Measurements from ENCODE around the gene LCOR. TPM values are rescaled to one million over a fixed set of nuclear protein-coding genes. Genes with fewer than 3 reads are reported as not detected.

LCOR gene
- total RNA-seq, 1 experiment from 2014 or later, result 42.1 TPM

DNA sequence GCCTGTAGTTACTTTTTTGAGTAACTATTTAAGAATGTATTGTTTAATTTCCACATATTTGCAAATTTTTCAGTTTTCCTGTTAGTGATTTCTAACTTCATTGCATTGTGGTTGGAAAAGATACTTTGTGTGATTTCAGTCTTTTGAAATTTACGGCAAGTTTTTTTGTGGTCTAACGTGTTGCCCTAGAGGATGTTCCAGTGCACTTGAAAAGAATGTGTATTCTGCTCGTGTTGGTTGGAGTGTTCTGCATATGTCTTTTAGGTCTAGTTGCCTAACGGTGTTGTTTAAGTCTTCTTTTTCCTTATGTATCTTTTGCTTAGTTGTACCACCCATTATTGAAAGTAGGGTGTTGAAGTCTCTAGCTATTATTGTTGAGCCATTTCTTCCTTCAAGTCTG lies 59.7 kb downstream of the LCOR start:
- H3K27ac Mint-ChIP-seq, result no peak overlapping the region
- peaks cover 11 to 39% (median 26%) of the 10 kb centered on the region in 3 experiments for H3K36me3 Mint-ChIP-seq (ENCODE audit: insufficient read depth in 1 of 3, low read depth in 3 of 3)
- no peaks in the 10 kb centered on the region for H3K9me3 ChIP-seq (ENCODE audit: control insufficient read depth, low read depth, low read length)
- H2BK15ac ChIP-seq (ENCODE audit: low read depth, low read length), result no peak overlapping the region
- no peak overlapping the region for H4K5ac ChIP-seq (ENCODE audit: insufficient read length, low read depth, low read length)
- TF ChIP-seq CTCF (conservative IDR thresholded peaks at IDR 0.05), result no peak
- H2AK5ac ChIP-seq (ENCODE audit: insufficient read length, low read length), result no peak overlapping the region
- no peak overlapping the region for H2BK120ac ChIP-seq (ENCODE audit: low read depth, low read length, poor library complexity, severe bottlenecking)
- no peak overlapping the region for H4K8ac ChIP-seq (replicated peaks; ENCODE audit: insufficient read length, low read depth, low read length)
- no peak overlapping the region for H2AFZ ChIP-seq (ENCODE audit: low read length)
- H3K4me2 ChIP-seq (ENCODE audit: insufficient read depth, insufficient read length, low read length), result no peak overlapping the region
- no peak overlapping the region for H2BK20ac ChIP-seq (ENCODE audit: low read depth, low read length, poor library complexity, severe bottlenecking)
- no peak overlapping the region for H3K9ac ChIP-seq (ENCODE audit: extremely low read depth, insufficient read length, low read length)
- H3K79me2 ChIP-seq (ENCODE audit: insufficient read depth, low read length), result peaks cover 4% of the 10 kb centered on the region; the same call in 1 of the 2 replicates
- DNase-seq, result no peak
- no peaks in the 10 kb centered on the region for H4K20me1 ChIP-seq (ENCODE audit: control insufficient read depth, insufficient read depth, insufficient read length)
- H3K79me1 ChIP-seq (ENCODE audit: insufficient read depth, low read depth, low read length, poor library complexity, severe bottlenecking), result no peaks in the 10 kb centered on the region
- no peak overlapping the region for H3K18ac ChIP-seq (ENCODE audit: insufficient read length, low read depth, low read length)
- H2BK12ac ChIP-seq (ENCODE audit: insufficient read length, low read depth, low read length), result no peak overlapping the region
- no peak overlapping the region for H3K4ac ChIP-seq (ENCODE audit: low read depth, low read length)
- no peak overlapping the region for H3K4me3 Mint-ChIP-seq
- no CpG with 5 or more reads among the region's 4 CpGs for WGBS (ENCODE audit: extremely low coverage, insufficient read length, low lambda C conversion rate)
- H3K27me3 Mint-ChIP-seq (ENCODE audit: low read depth), result no peaks in the 10 kb centered on the region
- H4K91ac ChIP-seq (ENCODE audit: insufficient read length, low read depth, low read length), result no peak overlapping the region
- no peak overlapping the region for H3K27ac ChIP-seq (ENCODE audit: insufficient read length, low read depth, low read length)
- H3K27me3 ChIP-seq (ENCODE audit: insufficient read depth, low read length), result no peaks in the 10 kb centered on the region
- no peaks in the 10 kb centered on the region; the same call in 1 of the 2 replicates for H3K4me1 ChIP-seq (ENCODE audit: insufficient read depth, low read length)
- H3K23ac ChIP-seq (ENCODE audit: insufficient read length, low read depth, low read length), result no peak overlapping the region
- H3K4me1 Mint-ChIP-seq, result peaks cover 15 to 20% of the 10 kb centered on the region in 2 experiments
- H3K56ac ChIP-seq (ENCODE audit: insufficient read length, low read depth, low read length), result no peak overlapping the region
- H2BK5ac ChIP-seq (ENCODE audit: insufficient read length, low read length), result no peak overlapping the region
- H3K23me2 ChIP-seq (ENCODE audit: insufficient read length, low read depth, low read length, poor library complexity, severe bottlenecking), result no peaks in the 10 kb centered on the region
- no peak overlapping the region for H3T11ph ChIP-seq (ENCODE audit: low read length)
- no peak overlapping the region for H3K14ac ChIP-seq (ENCODE audit: insufficient read depth, low read length)
- peaks cover 5 to 8% of the 10 kb centered on the region in 2 experiments for H3K9me3 Mint-ChIP-seq

All from H9 (cell line).